GM04504 (cell line): ENCODE measurements around the gene CLSTN3.

Source experiments
- DNase-seq: peaks from one replicate; pipeline ENCODE4 v3.0.0-alpha.2; 2012; ENCODE audit warnings: low read depth

CLSTN3 gene

GRCh38 chr12:7189398-7190267 is 59.5 kb downstream of the CLSTN3 start, which contains the start of gene PEX5:
Gene PEX5, plus strand, starts transcription at chr12:7189686. Its CDS starts 692 bp downstream, at chr12:7190378.
- DNase-seq = peak; percentile 78

- no peak for DNase-seq
These were observed 60.3 kb downstream of the CLSTN3 start for GRCh38 chr12:7190268-7191055.

GRCh38 chr12:7193674-7194073 is 63.5 kb downstream of the CLSTN3 start:
- no peak for DNase-seq

GRCh38 chr12:7197841-7198240 is 67.7 kb downstream of the CLSTN3 start:
- DNase-seq = no peak

GRCh38 chr12:7203109-7203508 is 72.9 kb downstream of the CLSTN3 start:
- DNase-seq = no peak

- DNase-seq = no peak
These were observed 74.9 kb downstream of the CLSTN3 start for GRCh38 chr12:7205091-7205490.

- no peak for DNase-seq
These were observed 76.5 kb downstream of the CLSTN3 start for GRCh38 chr12:7206691-7207090.

- no peak for DNase-seq
These were observed 77.9 kb downstream of the CLSTN3 start for GRCh38 chr12:7207866-7208625.
